GM21737 (cell line): Measurements from ENCODE around the gene SYNDIG1L.
A peak's percentile ranks its signal among the peaks of the same experiment; 100 is the strongest.
"Not testable (repeated sequence)": the region's sequence is repeated elsewhere in the genome, so short reads cannot be mapped to it uniquely, and the experiment has no call there.

Experiments
- ATAC-seq: cut with Tn5 transposase; IDR thresholded peaks from one replicate; pipeline ENCODE4 v1.9.1; 2021; ENCODE audit warnings: mild to moderate bottlenecking, moderate library complexity; ENCODE audit not compliant: unreplicated experiment

The SYNDIG1L gene

DNA sequence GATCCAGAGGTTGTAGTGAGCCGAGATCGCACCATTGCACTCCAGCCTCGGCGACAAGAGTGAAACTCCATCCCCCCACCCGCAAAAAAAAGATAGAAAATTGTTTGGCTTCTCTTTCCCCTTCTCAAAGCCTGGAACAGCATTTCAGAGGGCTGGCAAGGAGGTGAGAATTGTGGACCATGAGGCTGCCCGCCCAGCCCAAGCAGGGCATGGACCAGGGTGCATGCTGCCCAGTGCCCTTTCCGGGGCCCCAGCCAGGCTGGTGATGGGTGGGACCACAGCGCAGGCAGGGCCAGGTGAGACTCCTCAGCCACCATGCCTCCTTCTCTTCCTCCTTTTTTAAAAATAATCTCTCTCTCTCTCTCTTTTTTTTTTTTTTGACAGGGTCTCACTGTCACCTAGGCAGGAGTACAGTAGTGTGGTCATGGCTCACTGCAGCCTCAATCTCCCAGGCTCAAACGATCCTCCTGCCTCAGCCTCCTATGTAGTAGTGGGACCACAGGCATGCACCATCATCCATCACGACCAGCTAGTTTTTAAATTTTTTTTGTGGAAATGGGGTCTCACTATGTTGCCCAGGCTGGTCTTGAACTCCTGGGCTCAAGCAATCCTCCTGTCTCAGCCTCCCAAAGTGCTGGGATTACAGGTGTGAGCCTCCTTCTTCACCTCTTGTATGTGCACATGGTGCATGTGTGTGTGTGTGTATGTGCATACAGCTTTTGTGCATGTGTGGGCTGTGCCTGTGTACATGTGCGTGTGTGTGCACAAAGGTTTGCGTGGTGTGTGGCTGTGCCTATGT, 22.2 kb downstream of the SYNDIG1L start:
- no peak for ATAC-seq

- ATAC-seq: no peak
Measured at GRCh38 chr14:74402401-74403251, 23.4 kb downstream of the SYNDIG1L start.

GRCh38 chr14:74401504-74402241, 24.3 kb downstream of the SYNDIG1L start:
- peak; percentile 82 for ATAC-seq

GRCh38 chr14:74400919-74401503, 25.0 kb downstream of the SYNDIG1L start:
- ATAC-seq: no peak

- no peak for ATAC-seq
Measured at GRCh38 chr14:74400031-74400685, 25.9 kb downstream of the SYNDIG1L start.

- ATAC-seq: no peak
Measured at GRCh38 chr14:74395094-74395493, 30.9 kb downstream of the SYNDIG1L start.

DNA sequence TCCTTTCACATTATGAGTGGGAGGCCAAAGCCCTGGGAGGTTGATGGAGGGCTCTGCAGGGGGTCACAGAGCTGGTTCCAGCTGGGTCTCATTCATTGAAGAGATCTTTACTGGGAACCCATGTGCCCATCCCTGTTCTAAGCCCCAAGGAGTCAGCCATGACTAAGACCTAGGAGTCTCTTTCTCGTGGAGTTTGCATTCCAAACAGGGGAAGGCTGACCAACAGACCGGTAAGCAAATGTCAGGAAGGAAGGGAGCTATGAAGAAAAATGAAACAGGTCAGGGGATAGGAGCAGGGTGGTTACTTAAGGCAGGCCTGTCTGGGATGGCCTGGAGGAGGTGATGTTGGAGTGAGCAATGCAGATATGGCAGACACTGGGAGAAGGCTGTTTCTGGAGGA, 31.5 kb downstream of the SYNDIG1L start:
- ATAC-seq: no peak

DNA sequence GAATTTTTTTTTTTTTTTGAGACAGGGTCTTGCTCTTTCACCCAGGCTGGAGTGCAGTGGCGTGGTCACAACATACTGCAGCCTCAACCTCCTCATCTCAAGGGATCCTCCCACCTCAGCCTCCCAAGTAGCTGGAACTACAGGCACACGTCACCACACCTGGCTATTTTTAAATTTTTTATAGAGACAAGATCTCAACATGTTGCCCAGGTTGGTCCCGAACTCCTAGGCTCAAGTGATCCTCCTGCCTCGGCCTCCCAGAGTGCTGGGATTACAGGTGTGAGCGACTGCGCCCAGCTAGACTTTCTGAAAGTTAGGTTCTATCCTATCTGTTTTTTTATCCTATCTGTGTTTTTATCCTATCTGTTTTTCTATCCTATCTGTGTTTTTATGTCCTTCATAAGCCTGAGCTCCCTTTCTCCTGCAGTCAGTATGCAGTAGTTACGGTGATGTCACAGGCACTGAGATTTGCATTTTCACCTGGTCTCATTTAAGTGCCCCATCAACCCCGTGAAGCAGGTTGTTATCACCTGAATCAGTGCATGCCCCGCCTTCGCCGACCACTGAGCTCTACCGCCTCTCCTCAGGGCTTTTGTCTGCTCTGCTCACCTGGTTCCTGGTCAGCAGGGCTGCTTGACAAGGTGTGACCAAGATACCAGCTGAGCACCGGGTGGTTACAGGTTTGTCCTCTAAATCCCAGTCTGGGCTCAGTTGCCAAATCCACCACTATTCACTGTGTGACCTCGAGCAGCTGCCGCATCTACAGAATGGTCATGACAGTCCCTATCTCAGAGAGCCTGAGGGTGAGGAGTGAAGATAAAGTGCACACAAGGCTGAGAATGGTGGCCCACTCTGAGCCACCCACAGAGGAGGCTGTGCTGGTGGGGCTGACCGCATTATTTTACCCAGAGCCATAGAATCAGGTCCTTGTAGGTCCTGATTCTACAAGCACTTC, 33.1 kb downstream of the SYNDIG1L start:
- ATAC-seq: no peak

- no peak for ATAC-seq
Measured at GRCh38 chr14:74391479-74391878, 34.5 kb downstream of the SYNDIG1L start.

DNA sequence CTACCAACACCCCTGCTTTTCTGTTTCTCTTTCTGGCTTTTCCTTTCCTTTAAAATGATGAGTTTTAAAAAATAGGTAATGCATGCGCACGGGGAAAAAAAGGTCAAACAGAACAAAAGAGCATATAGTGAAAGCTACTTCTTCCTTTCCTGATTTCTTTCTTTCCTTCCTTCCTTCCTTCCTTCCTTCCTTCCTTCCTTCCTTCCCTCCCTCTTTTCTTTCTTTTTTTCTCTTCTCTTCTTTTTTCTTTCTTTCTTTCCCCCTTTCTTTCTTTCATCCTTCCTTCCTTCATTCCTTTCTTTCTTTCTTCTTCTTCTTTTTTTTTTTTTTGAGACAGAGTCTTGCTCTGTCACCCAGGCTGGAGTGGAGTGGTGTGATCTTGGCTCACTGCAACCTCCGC, 35.5 kb downstream of the SYNDIG1L start:
- ATAC-seq: not testable (repeated sequence)

DNA sequence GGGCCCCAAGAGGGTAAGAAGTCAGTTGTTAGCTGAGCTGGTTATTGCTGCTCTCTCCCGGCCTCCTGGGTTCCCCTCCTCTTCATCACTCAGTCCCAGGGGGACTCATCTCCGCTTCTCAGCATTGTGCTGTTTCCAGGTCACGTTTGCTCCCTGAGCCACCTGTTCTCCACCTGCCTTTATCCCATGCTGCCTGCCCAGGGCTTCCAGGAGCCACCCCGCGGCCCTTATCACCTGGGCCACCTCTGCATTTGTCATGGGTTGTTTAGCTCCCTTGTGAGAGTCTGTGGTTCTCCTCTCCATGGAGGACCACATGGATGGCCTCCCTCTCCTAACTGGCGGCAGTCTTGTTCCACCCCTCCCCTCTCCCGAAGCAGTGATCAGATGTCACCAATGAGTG, 36.0 kb downstream of the SYNDIG1L start:
- ATAC-seq: no peak

DNA sequence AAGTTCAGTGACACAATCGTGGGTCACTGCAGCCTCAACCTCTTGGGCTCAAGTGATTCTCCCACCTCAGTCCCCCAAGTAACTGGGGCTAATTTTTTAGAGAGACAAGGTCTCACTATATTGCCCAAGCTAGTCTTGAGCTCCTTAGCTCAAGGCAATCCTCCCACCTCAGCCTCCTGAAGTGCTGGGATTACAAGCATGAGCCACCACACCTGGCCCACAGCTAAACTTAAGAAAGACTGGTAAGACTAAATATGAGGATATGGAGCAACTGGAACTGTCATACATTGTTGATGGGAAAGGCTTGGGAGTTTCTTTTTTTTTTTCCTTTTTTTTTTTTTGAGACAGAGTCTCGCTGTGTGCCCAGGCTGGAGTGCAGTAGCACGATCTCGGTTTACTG, 43.8 kb downstream of the SYNDIG1L start:
- ATAC-seq: no peak

GRCh38 chr14:74381571-74381970, 44.4 kb downstream of the SYNDIG1L start:
- ATAC-seq: not testable (repeated sequence)

GRCh38 chr14:74380845-74381244, 45.2 kb downstream of the SYNDIG1L start:
- ATAC-seq: no peak

GRCh38 chr14:74380172-74380571, 45.8 kb downstream of the SYNDIG1L start:
- no peak for ATAC-seq

DNA sequence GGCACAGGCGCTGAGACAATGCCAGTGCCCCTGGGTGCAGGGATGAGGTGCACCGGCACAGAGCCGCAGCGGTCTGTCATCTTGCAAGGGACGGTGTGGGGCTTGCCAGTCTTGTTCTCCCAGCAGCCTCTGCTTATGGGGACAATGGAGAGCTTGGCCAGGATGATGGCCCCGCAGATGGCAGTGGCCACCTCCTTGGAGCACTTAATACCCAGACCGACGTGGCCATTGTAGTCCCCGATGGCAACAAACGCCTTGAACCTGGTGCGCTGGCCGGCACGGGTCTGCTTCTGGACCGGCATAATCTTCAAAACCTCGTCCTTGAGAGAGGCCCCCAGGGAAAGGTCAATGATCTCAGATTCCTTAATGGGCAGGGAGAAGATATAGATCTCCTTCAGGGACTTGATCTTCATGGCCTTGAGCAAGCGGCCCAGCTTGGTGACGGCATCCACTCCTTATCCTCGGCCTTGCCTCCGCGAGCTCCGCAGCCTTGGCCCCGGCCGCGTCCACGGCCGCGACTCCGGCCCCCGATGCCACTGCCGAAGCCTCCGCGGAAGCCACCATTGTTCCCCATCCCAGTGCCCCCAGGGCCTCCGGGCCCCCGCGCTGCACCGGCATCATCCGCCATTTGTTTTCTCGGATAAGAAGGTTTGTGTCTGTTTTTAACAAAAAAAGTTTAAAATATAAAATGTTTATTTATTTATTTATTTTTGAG, 47.9 kb downstream of the SYNDIG1L start:
- no peak for ATAC-seq

- no peak for ATAC-seq
Measured at GRCh38 chr14:74368441-74368840, 57.6 kb downstream of the SYNDIG1L start.

GRCh38 chr14:74368026-74368425, 58.0 kb downstream of the SYNDIG1L start:
- no peak for ATAC-seq
